RWPE1 (cell line): ENCODE data around the gene SLC22A31.
A peak's percentile ranks its signal among the peaks of the same experiment; 100 is the strongest.

Source experiments
- CTCF ChIA-PET: fragments of 350-600 bp; sonication (Branson Sonifier 250); formaldehyde crosslinking; extraction: SDS; loops from one replicate; lab custom pipeline; 2021; lab: Yijun Ruan, JAX
- POLR2A ChIA-PET: fragments of 400-600 bp; formaldehyde crosslinking; extraction: SDS; loops from one replicate; lab custom pipeline; 2020; ENCODE audit warnings: antibody characterized with exemption; ENCODE audit not compliant: low non-redundant PET; lab: Yijun Ruan, JAX
- DNase-seq: peaks from one replicate; pipeline ENCODE4 v3.0.0; 2012; ENCODE audit warnings: low spot score
- H3K27ac ChIP-seq: fragments of 450-650 bp; 2 replicates; pipeline ENCODE4 v1.5.1; 2017
- CTCF ChIP-seq: fragments of 450-650 bp; conservative IDR thresholded peaks from 2 replicates; pipeline ENCODE4 v1.5.1; 2017; ENCODE audit warnings: low read depth, mild to moderate bottlenecking

SLC22A31 gene

GRCh38 chr16:89153848-89154271 is 46.5 kb downstream of the SLC22A31 start:
- DNase-seq, result peak; percentile 37
- POLR2A ChIA-PET, result no interaction called here
- H3K27ac ChIP-seq, result no peak overlapping the region
- TF ChIP-seq CTCF, result no peak
- CTCF ChIA-PET, result no interaction called here

- POLR2A ChIA-PET, result no interaction called here
- CTCF ChIA-PET, result interaction anchor here (0.6 kb wide), 1 partner anchor 836 kb away, joined by 5 read pairs; no protein-coding TSS in a partner anchor
- no peak for TF ChIP-seq CTCF
- H3K27ac ChIP-seq, result peak overlapping the region; percentile 14; the same call in 1 of the 2 replicates
- DNase-seq, result no peak
Observed at GRCh38 chr16:89152831-89153700, 47.3 kb downstream of the SLC22A31 start.

DNA sequence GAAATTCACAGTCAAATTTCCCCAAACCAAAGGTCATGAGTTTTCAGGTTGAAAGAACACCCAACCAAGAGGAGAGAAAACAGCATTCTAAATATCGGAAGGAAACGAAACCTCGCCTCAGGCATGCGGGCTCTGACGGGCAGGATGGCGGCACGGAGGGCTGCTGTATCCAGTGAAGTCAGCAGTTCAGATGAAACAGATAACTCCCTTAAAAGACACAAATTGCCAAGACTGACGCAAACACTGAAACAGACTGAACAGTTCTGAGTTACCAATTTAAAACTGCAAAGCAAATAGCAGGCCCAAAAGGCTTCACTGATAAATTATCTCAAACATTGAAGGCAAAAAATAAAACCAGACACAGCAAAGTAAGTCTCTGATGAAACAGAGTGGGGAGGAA is 49.4 kb downstream of the SLC22A31 start:
- TF ChIP-seq CTCF, result no peak
- no peak for DNase-seq
- POLR2A ChIA-PET, result no interaction called here
- CTCF ChIA-PET, result no interaction called here
- H3K27ac ChIP-seq, result peak overlapping the region; percentile 75

DNA sequence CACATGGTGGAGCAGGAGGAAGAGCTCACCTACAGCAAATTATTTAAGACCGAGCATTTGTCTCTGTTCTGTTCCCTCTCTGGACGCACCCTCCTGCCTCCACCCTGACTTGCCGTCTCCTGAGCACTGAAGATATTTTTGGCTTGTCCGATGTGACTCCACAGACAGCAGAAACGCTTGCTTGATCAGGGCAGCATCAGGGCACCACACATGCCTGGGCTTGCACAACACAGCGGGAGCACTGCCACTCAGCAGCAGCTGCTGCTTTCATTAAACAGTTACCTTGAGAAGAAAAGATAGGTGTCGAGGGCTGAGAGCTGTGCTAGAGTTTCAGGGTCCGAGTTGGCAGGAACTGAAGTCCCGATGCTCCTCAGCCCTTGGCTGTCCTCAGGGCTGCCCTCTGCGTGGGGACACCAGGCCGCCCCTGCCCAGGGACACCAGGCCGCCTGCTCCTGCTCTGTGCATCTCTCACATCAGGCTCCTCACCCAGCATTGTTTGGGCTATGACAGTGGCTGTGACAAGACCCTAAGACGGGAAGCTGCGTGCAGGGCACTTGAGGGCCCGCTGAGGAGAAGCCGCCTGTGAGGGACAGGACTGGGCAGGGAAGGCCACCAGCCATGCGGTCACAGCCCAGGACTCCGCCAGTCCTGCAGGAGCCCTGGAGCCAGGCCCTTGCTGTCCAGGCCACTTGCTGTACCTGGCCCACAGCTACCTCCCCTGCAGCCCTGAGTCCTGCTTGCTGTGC is 50.1 kb downstream of the SLC22A31 start:
- POLR2A ChIA-PET, result no interaction called here
- CTCF ChIA-PET, result interaction anchor here (0.6 kb wide), 1 partner anchor 23 kb away, joined by 3 read pairs; no protein-coding TSS in a partner anchor
- peak; percentile 65 for DNase-seq
- peak overlapping the region; percentile 75 for H3K27ac ChIP-seq
- no peak for TF ChIP-seq CTCF

- TF ChIP-seq CTCF, result no peak
- no peak for DNase-seq
- peak overlapping the region; percentile 75 for H3K27ac ChIP-seq
- ChIA-PET POLR2A (no interaction called here), CTCF (interaction anchor here (0.6 kb wide), 2 partner anchors 18 to 22 kb away, joined by 3 read pairs; no protein-coding TSS in a partner anchor)
Observed at GRCh38 chr16:89149386-89149785, 51.0 kb downstream of the SLC22A31 start.

- H3K27ac ChIP-seq, result no peak overlapping the region
- no peak for DNase-seq
- no peak for TF ChIP-seq CTCF
- ChIA-PET POLR2A (no interaction called here), CTCF (interaction anchor here (0.7 kb wide), 1 partner anchor 462 kb away, joined by 3 read pairs; no protein-coding TSS in a partner anchor)
Observed at GRCh38 chr16:89147085-89147817, 53.1 kb downstream of the SLC22A31 start.
